CD4-positive, alpha-beta T cell (primary cell): ENCODE data around the gene AQP6. TPM values are rescaled to one million over a fixed set of nuclear protein-coding genes. Genes with fewer than 3 reads are reported as not detected.

Experiments used
- ATAC-seq: fragments of 200-7000 bp; cut with Tn5 transposase; one replicate; pipeline ENCODE4 v1.10.0; 2022; ENCODE audit warnings: mild to moderate bottlenecking; ENCODE audit not compliant: poor library complexity
- CTCF ChIA-PET: fragments of 350-600 bp; sonication (Branson Sonifier 250); formaldehyde crosslinking; loops from one replicate; lab custom pipeline; 2021; ENCODE audit warnings: antibody characterized with exemption, inconsistent platforms; lab: Charles Lee
- POLR2A ChIA-PET: fragments of 350-600 bp; sonication (Branson Sonifier 250); formaldehyde crosslinking; loops from one replicate; lab custom pipeline; 2021; ENCODE audit warnings: antibody characterized with exemption, inconsistent platforms; lab: Charles Lee
- DNase-seq, 14 experiments: peaks; one replicate each; pipeline ENCODE4 v3.0.0-alpha.2; 2013 to 2020; ENCODE audit warnings: mixed read lengths in 2 of 14
- H3K27ac ChIP-seq, 2 donors: one replicate each; pipeline versions ENCODE4 v1.5.1 to v1.7.0; 2013; ENCODE audit warnings: low read length in 2 of 2, low read depth in 1 of 2, mild to moderate bottlenecking in 1 of 2
- H3K27me3 ChIP-seq, 2 experiments: 1 replicate in 1 of 2; 2 replicates in 1 of 2; pipeline versions ENCODE4 v1.6.1 to v1.7.0; 2013; ENCODE audit warnings: low read length in 2 of 2, control low read depth in 1 of 2, mild to moderate bottlenecking in 1 of 2, moderate library complexity in 1 of 2; ENCODE audit not compliant: insufficient read depth in 2 of 2, control insufficient read depth in 1 of 2
- H3K36me3 ChIP-seq: one replicate; pipeline ENCODE4 v1.6.1; 2013; ENCODE audit warnings: low read length, control low read depth; ENCODE audit not compliant: insufficient read depth
- H3K4me1 ChIP-seq: one replicate; pipeline ENCODE4 v1.6.1; 2013; ENCODE audit warnings: low read length, control low read depth; ENCODE audit not compliant: insufficient read depth
- H3K4me3 ChIP-seq: one replicate; pipeline ENCODE4 v1.5.1; 2013; ENCODE audit warnings: mild to moderate bottlenecking, low read length, moderate library complexity
- H3K9me3 ChIP-seq, 2 experiments: 1 replicate in 1 of 2; 2 replicates in 1 of 2; pipeline versions ENCODE4 v1.6.1 to v1.7.0; 2013; ENCODE audit warnings: low read length in 2 of 2, mild to moderate bottlenecking in 2 of 2, control low read depth in 1 of 2, moderate library complexity in 1 of 2; ENCODE audit not compliant: control insufficient read depth in 1 of 2, insufficient read depth in 1 of 2
- H3K27ac Mint-ChIP-seq: one replicate; pipeline ENCODE4 v1.8.0; 2020; ENCODE audit warnings: mixed read lengths
- H3K27me3 Mint-ChIP-seq: one replicate; pipeline ENCODE4 v1.8.0; 2021; ENCODE audit warnings: mixed read lengths
- H3K36me3 Mint-ChIP-seq: one replicate; pipeline ENCODE4 v1.8.0; 2021; ENCODE audit warnings: low read depth, mixed read lengths
- H3K4me1 Mint-ChIP-seq: one replicate; pipeline ENCODE4 v1.8.0; 2021; ENCODE audit warnings: low read depth, mixed read lengths
- H3K4me3 Mint-ChIP-seq: one replicate; pipeline ENCODE4 v1.8.0; 2020; ENCODE audit warnings: mild to moderate bottlenecking, mixed read lengths
- H3K9me3 Mint-ChIP-seq: one replicate; pipeline ENCODE4 v1.8.0; 2020; ENCODE audit warnings: mixed read lengths
- CTCF ChIP-seq: fragments of 200-600 bp; IDR thresholded peaks from one replicate; pipeline ENCODE4 v1.8.0; 2022; ENCODE audit warnings: antibody characterized with exemption, mild to moderate bottlenecking
- intact Hi-C, 2 experiments: fragments of 100-400 bp; cut with DNase I in 1 of 2; cut with micrococcal nuclease in 1 of 2; formaldehyde crosslinking; loops; one replicate each; pipeline versions ENCODE4 v1.15.1 to v1.9.0; 2023 to 2025; cut with DNase I, micrococcal nuclease
- total RNA-seq, 174 experiments: library from RNA in 2 of 174; stranded (reverse) in 2 of 174; gene quantifications; one replicate each; pipeline ENCODE4 v1.2.3 and lab custom pipeline; 2021 to 2026

The AQP6 gene
- total RNA-seq, 2 experiments from 2014 or later, result not detected

- no peak for DNase-seq
- no peak for ATAC-seq
- intact Hi-C loops, result no loop called here
- H3K4me1 Mint-ChIP-seq, result no peaks in the 10 kb centered on the region
- no peak overlapping the region for H3K27ac Mint-ChIP-seq
- no peaks in the 10 kb centered on the region for H3K36me3 Mint-ChIP-seq
- no peaks in the 10 kb centered on the region for H3K9me3 ChIP-seq
- TF ChIP-seq CTCF, result no peak
- H3K36me3 ChIP-seq, result no peaks in the 10 kb centered on the region
- no peaks in the 10 kb centered on the region for H3K4me1 ChIP-seq
- no peak overlapping the region for H3K4me3 Mint-ChIP-seq
- ChIA-PET POLR2A (interaction anchor here (1.0 kb wide), 1 partner anchor 17 kb away, joined by 3 read pairs; no protein-coding TSS in a partner anchor), CTCF (interaction anchor here (1.0 kb wide), 1 partner anchor 17 kb away, joined by 5 read pairs; no protein-coding TSS in a partner anchor)
- no peak overlapping the region for H3K27ac ChIP-seq
- H3K4me3 ChIP-seq, result no peak overlapping the region
- H3K9me3 Mint-ChIP-seq, result no peaks in the 10 kb centered on the region
- H3K27me3 Mint-ChIP-seq, result no peaks in the 10 kb centered on the region
- peaks cover 0 to 5% of the 10 kb centered on the region in 2 experiments for H3K27me3 ChIP-seq
Measured at GRCh38 chr12:49928471-49928870, 44.3 kb upstream of the AQP6 start.

- no peak for TF ChIP-seq CTCF
- intact Hi-C loops, result no loop called here
Measured at GRCh38 chr12:49929581-49929980, 43.2 kb upstream of the AQP6 start.

GRCh38 chr12:49930515-49931288 is 42.0 kb upstream of the AQP6 start:
- Histone ChIP-seq H3K36me3 (no peaks in the 10 kb centered on the region), H3K4me1 (no peaks in the 10 kb centered on the region), H3K9me3 (no peaks in the 10 kb centered on the region), H3K27ac (no peak overlapping the region), H3K4me3 (no peak overlapping the region), H3K27me3 (peaks cover 0 to 5% of the 10 kb centered on the region in 2 experiments)
- no peaks in the 10 kb centered on the region for H3K9me3 Mint-ChIP-seq
- CTCF ChIA-PET, result no interaction called here
- no peaks in the 10 kb centered on the region for H3K27me3 Mint-ChIP-seq
- no peak for TF ChIP-seq CTCF
- POLR2A ChIA-PET, result no interaction called here
- H3K36me3 Mint-ChIP-seq, result no peaks in the 10 kb centered on the region
- DNase-seq (peak in 2 of 14 experiments; percentile 23 to 38), ATAC-seq (no peak)
- intact Hi-C loops, result no loop called here
- H3K27ac Mint-ChIP-seq, result no peak overlapping the region
- H3K4me1 Mint-ChIP-seq, result no peaks in the 10 kb centered on the region
- H3K4me3 Mint-ChIP-seq, result no peak overlapping the region

More at GRCh38 chr12:49929581-49929980, 43.2 kb upstream of the AQP6 start:
- Histone ChIP-seq H3K9me3 (no peaks in the 10 kb centered on the region), H3K4me1 (no peaks in the 10 kb centered on the region), H3K36me3 (no peaks in the 10 kb centered on the region), H3K27me3 (peaks cover 0 to 5% of the 10 kb centered on the region in 2 experiments), H3K4me3 (no peak overlapping the region), H3K27ac (no peak overlapping the region)
- Mint-ChIP-seq H3K4me1 (no peaks in the 10 kb centered on the region), H3K9me3 (no peaks in the 10 kb centered on the region), H3K27ac (no peak overlapping the region), H3K4me3 (no peak overlapping the region), H3K27me3 (no peaks in the 10 kb centered on the region), H3K36me3 (no peaks in the 10 kb centered on the region)
- DNase-seq (no peak), ATAC-seq (no peak)
- ChIA-PET CTCF (interaction anchor here (1.0 kb wide), 1 partner anchor 16 kb away, joined by 4 read pairs; no protein-coding TSS in a partner anchor), POLR2A (no interaction called here)
